ENCODE results near the gene FNIP2.

DNA sequence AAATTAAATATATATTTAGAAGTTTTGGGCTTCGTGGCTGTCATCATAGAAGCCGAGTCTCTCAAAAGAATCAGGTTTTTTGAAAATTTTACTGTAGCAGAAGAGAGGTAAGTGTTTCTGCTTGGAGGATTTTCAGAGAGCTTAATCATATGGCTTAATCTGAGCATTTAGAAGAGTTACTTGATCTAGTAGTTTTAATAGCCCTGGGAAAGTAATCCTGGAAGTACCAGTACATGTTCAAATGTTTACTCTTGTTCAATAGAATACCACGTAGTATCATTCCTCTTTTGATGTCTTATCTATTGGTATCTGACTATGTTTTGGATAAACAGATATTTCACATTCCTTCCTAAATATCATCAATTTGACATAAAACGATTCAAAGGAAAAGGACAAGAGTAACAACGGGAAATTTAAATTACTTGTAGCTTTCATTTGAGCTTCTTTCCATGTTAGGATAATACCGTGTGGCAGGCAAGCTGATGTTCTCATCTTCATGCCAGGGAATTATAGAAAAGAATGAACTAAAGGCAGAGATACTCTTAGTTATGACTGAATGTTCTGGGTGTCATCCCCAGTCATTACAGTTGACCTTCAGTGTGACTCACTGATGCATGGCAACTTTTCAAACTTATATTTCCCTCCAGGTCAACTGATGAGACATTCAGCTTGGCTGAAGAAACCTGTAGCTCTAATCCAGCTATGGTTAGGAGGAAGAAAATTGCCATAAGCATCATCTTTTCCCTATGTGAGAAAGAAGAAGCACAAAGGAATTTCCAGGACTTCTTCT is 89.8 kb downstream of the FNIP2 start:
- TF ChIP-seq, protein P1, sequence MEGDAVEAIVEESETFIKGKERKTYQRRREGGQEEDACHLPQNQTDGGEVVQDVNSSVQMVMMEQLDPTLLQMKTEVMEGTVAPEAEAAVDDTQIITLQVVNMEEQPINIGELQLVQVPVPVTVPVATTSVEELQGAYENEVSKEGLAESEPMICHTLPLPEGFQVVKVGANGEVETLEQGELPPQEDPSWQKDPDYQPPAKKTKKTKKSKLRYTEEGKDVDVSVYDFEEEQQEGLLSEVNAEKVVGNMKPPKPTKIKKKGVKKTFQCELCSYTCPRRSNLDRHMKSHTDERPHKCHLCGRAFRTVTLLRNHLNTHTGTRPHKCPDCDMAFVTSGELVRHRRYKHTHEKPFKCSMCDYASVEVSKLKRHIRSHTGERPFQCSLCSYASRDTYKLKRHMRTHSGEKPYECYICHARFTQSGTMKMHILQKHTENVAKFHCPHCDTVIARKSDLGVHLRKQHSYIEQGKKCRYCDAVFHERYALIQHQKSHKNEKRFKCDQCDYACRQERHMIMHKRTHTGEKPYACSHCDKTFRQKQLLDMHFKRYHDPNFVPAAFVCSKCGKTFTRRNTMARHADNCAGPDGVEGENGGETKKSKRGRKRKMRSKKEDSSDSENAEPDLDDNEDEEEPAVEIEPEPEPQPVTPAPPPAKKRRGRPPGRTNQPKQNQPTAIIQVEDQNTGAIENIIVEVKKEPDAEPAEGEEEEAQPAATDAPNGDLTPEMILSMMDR (IDR thresholded peaks at IDR 0.05): no peak
- no peak for TF ChIP-seq POLR2A (IDR thresholded peaks at IDR 0.05)
